K562 (cell line): Measurements from ENCODE around the gene CMTM4.

Source experiments
- CTCF ChIP-seq, 3 experiments: IDR thresholded peaks in 2 of 3; conservative IDR thresholded peaks in 1 of 3; 2 replicates each; pipeline ENCODE4 v1.5.1; 2011 to 2012; ENCODE audit warnings: low read length in 3 of 3, mild to moderate bottlenecking in 3 of 3, control low read depth in 2 of 3, improper control_type of control experiment in 1 of 3, inconsistent platforms in 1 of 3, low read depth in 1 of 3, mixed read lengths in 1 of 3, moderate library complexity in 1 of 3; ENCODE audit not compliant: insufficient read depth in 2 of 3
- NKRF ChIP-seq: fragments of 450-650 bp; IDR thresholded peaks from 2 replicates; pipeline ENCODE4 v1.6.1; 2016; ENCODE audit warnings: borderline replicate concordance
- POLR2A ChIP-seq: fragments of 450-650 bp; conservative IDR thresholded peaks from 2 replicates; pipeline ENCODE4 v1.6.1; 2016
- SMARCA5 ChIP-seq: fragments of 450-650 bp; IDR thresholded peaks from 2 replicates; pipeline ENCODE4 v1.6.1; 2016
- USF2 ChIP-seq: sonication (generic); formaldehyde crosslinking; IDR thresholded peaks from 2 replicates; pipeline ENCODE4 v1.5.0; 2020; ENCODE audit warnings: missing genetic modification reagents
- YY1 ChIP-seq, 3 experiments: IDR thresholded peaks; 2 replicates each; pipeline ENCODE4 v1.6.1; 2011; ENCODE audit warnings: low read length in 2 of 3, mild to moderate bottlenecking in 2 of 3, moderate library complexity in 2 of 3, borderline replicate concordance in 1 of 3, control low read depth in 1 of 3, low read depth in 1 of 3; ENCODE audit not compliant: insufficient read depth in 3 of 3, insufficient replicate concordance in 2 of 3, control insufficient read depth in 1 of 3, insufficient read length in 1 of 3; ENCODE audit errors: extremely low read depth in 1 of 3
- TF ChIP-seq, protein P1 (sequence below): sonication (generic); formaldehyde crosslinking; IDR thresholded peaks from 2 replicates; pipeline ENCODE4 v1.8.1; 2022; ENCODE audit warnings: missing genetic modification reagents

GRCh38 chr16:66662445-66663194 lies 33.9 kb downstream of the CMTM4 start:
- TF ChIP-seq USF2 (CRISPR knock-in tag) (no peak), CTCF (IDR thresholded peaks at IDR 0.05 in 2 of 3, conservative IDR thresholded peaks at IDR 0.05 in 1 of 3; ENCODE audit: insufficient read depth in 2 of 3, low read depth in 1 of 3, low read length in 3 of 3) (peak; percentile 63 to 71 (median 64)), POLR2A (no peak), NKRF (no peak), SMARCA5 (no peak), YY1 (IDR thresholded peaks at IDR 0.05; ENCODE audit: borderline replicate concordance in 1 of 3, control insufficient read depth in 1 of 3, extremely low read depth in 1 of 3, insufficient read depth in 3 of 3, insufficient read length in 1 of 3, insufficient replicate concordance in 2 of 3, low read depth in 1 of 3, low read length in 2 of 3) (no peak)
- TF ChIP-seq, protein P1, sequence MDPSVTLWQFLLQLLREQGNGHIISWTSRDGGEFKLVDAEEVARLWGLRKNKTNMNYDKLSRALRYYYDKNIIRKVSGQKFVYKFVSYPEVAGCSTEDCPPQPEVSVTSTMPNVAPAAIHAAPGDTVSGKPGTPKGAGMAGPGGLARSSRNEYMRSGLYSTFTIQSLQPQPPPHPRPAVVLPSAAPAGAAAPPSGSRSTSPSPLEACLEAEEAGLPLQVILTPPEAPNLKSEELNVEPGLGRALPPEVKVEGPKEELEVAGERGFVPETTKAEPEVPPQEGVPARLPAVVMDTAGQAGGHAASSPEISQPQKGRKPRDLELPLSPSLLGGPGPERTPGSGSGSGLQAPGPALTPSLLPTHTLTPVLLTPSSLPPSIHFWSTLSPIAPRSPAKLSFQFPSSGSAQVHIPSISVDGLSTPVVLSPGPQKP, result no peak
